ENCODE data around the gene DPH6.

DPH6 gene

GRCh38 chr15:35487417-35487816 is 58.5 kb downstream of the DPH6 start:
- H3K36me3 ChIP-seq (ENCODE audit: insufficient read depth, low read length) = 0 out of 2 replicates have a peak, but pooled peaks cover 3% of the 10 kb centered on the region
- TF ChIP-seq EZH2 (IDR thresholded peaks at IDR 0.05) (no peak), FOXP2 (optimal IDR thresholded peaks at IDR 0.05; ENCODE audit: control extremely low read depth, extremely low read length, insufficient read depth) (no peak), POLR2AphosphoS5 (IDR thresholded peaks at IDR 0.05; ENCODE audit: borderline replicate concordance, low read depth, low read length) (no peak)
- DNase-seq (ENCODE audit: low read depth, low spot score) = no peak
- H3K9me3 ChIP-seq (ENCODE audit: low read depth, low read length) = no peaks in the 10 kb centered on the region; the same call in 1 of the 2 replicates
- H3K27ac ChIP-seq = no peak overlapping the region
- no peak overlapping the region for H3K9ac ChIP-seq (ENCODE audit: insufficient read length)
- H3K4me3 ChIP-seq = no peak overlapping the region

GRCh38 chr15:35486296-35486695 is 59.7 kb downstream of the DPH6 start:
- no peaks in the 10 kb centered on the region; the same call in 1 of the 2 replicates for H3K9me3 ChIP-seq (ENCODE audit: low read depth, low read length)
- TF ChIP-seq EZH2 (IDR thresholded peaks at IDR 0.05) (no peak), POLR2AphosphoS5 (IDR thresholded peaks at IDR 0.05; ENCODE audit: borderline replicate concordance, low read depth, low read length) (no peak), FOXP2 (optimal IDR thresholded peaks at IDR 0.05; ENCODE audit: control extremely low read depth, extremely low read length, insufficient read depth) (no peak)
- no peak for DNase-seq (ENCODE audit: low read depth, low spot score)
- no peak overlapping the region for H3K9ac ChIP-seq (ENCODE audit: insufficient read length)
- H3K4me3 ChIP-seq = no peak overlapping the region
- no peak overlapping the region for H3K27ac ChIP-seq
- 0 out of 2 replicates have a peak, but pooled peaks cover 3% of the 10 kb centered on the region for H3K36me3 ChIP-seq (ENCODE audit: insufficient read depth, low read length)

GRCh38 chr15:35485411-35485810 is 60.6 kb downstream of the DPH6 start:
- Histone ChIP-seq H3K4me3 (no peak overlapping the region), H3K9ac (ENCODE audit: insufficient read length) (no peak overlapping the region), H3K36me3 (ENCODE audit: insufficient read depth, low read length) (0 out of 2 replicates have a peak, but pooled peaks cover 3% of the 10 kb centered on the region), H3K9me3 (ENCODE audit: low read depth, low read length) (no peaks in the 10 kb centered on the region; the same call in 1 of the 2 replicates), H3K27ac (no peak overlapping the region)
- TF ChIP-seq FOXP2 (optimal IDR thresholded peaks at IDR 0.05; ENCODE audit: control extremely low read depth, extremely low read length, insufficient read depth) (no peak), POLR2AphosphoS5 (IDR thresholded peaks at IDR 0.05; ENCODE audit: borderline replicate concordance, low read depth, low read length) (no peak), EZH2 (IDR thresholded peaks at IDR 0.05) (no peak)
- DNase-seq (ENCODE audit: low read depth, low spot score) = no peak

- H3K9me3 ChIP-seq (ENCODE audit: low read depth, low read length) = no peaks in the 10 kb centered on the region; the same call in 1 of the 2 replicates
- TF ChIP-seq POLR2AphosphoS5 (IDR thresholded peaks at IDR 0.05; ENCODE audit: borderline replicate concordance, low read depth, low read length) (no peak), EZH2 (IDR thresholded peaks at IDR 0.05) (no peak), FOXP2 (optimal IDR thresholded peaks at IDR 0.05; ENCODE audit: control extremely low read depth, extremely low read length, insufficient read depth) (no peak)
Measured at GRCh38 chr15:35484231-35484945, 61.6 kb downstream of the DPH6 start.

GRCh38 chr15:35481992-35482391 is 64.0 kb downstream of the DPH6 start:
- Histone ChIP-seq H3K9me3 (ENCODE audit: low read depth, low read length) (no peaks in the 10 kb centered on the region), H3K4me3 (no peak overlapping the region), H3K9ac (ENCODE audit: insufficient read length) (no peak overlapping the region), H3K36me3 (ENCODE audit: insufficient read depth, low read length) (0 out of 2 replicates have a peak, but pooled peaks cover 3% of the 10 kb centered on the region), H3K27ac (no peak overlapping the region)
- TF ChIP-seq POLR2AphosphoS5 (IDR thresholded peaks at IDR 0.05; ENCODE audit: borderline replicate concordance, low read depth, low read length) = no peak
- no peak for TF ChIP-seq EZH2 (IDR thresholded peaks at IDR 0.05)
- TF ChIP-seq FOXP2 (optimal IDR thresholded peaks at IDR 0.05; ENCODE audit: control extremely low read depth, extremely low read length, insufficient read depth) = no peak
- DNase-seq (ENCODE audit: low read depth, low spot score) = no peak

More at GRCh38 chr15:35484231-35484945, 61.6 kb downstream of the DPH6 start:
- no peak overlapping the region for H3K4me3 ChIP-seq
- no peak overlapping the region for H3K27ac ChIP-seq
- DNase-seq (ENCODE audit: low read depth, low spot score) = no peak
- H3K9ac ChIP-seq (ENCODE audit: insufficient read length) = no peak overlapping the region
- 0 out of 2 replicates have a peak, but pooled peaks cover 3% of the 10 kb centered on the region for H3K36me3 ChIP-seq (ENCODE audit: insufficient read depth, low read length)

GRCh38 chr15:35481064-35481463 is 64.9 kb downstream of the DPH6 start:
- Histone ChIP-seq H3K9ac (ENCODE audit: insufficient read length) (no peak overlapping the region), H3K27ac (no peak overlapping the region), H3K36me3 (ENCODE audit: insufficient read depth, low read length) (0 out of 2 replicates have a peak, but pooled peaks cover 3% of the 10 kb centered on the region), H3K9me3 (ENCODE audit: low read depth, low read length) (no peaks in the 10 kb centered on the region), H3K4me3 (no peak overlapping the region)
- DNase-seq (ENCODE audit: low read depth, low spot score) = no peak
- TF ChIP-seq POLR2AphosphoS5 (IDR thresholded peaks at IDR 0.05; ENCODE audit: borderline replicate concordance, low read depth, low read length) (no peak), FOXP2 (optimal IDR thresholded peaks at IDR 0.05; ENCODE audit: control extremely low read depth, extremely low read length, insufficient read depth) (no peak), EZH2 (IDR thresholded peaks at IDR 0.05) (no peak)

GRCh38 chr15:35479423-35479822 is 66.5 kb downstream of the DPH6 start:
- no peaks in the 10 kb centered on the region for H3K9me3 ChIP-seq (ENCODE audit: low read depth, low read length)
- TF ChIP-seq FOXP2 (optimal IDR thresholded peaks at IDR 0.05; ENCODE audit: control extremely low read depth, extremely low read length, insufficient read depth) (no peak), POLR2AphosphoS5 (IDR thresholded peaks at IDR 0.05; ENCODE audit: borderline replicate concordance, low read depth, low read length) (no peak), EZH2 (IDR thresholded peaks at IDR 0.05) (no peak)
- no peak for DNase-seq (ENCODE audit: low read depth, low spot score)
- no peak overlapping the region for H3K4me3 ChIP-seq
- H3K36me3 ChIP-seq (ENCODE audit: insufficient read depth, low read length) = 0 out of 2 replicates have a peak, but pooled peaks cover 3% of the 10 kb centered on the region
- H3K27ac ChIP-seq = no peak overlapping the region
- H3K9ac ChIP-seq (ENCODE audit: insufficient read length) = no peak overlapping the region

GRCh38 chr15:35477312-35478262 is 68.4 kb downstream of the DPH6 start:
- Histone ChIP-seq H3K9me3 (ENCODE audit: low read depth, low read length) (no peaks in the 10 kb centered on the region), H3K27ac (no peak overlapping the region)
- DNase-seq (ENCODE audit: low read depth, low spot score) = no peak

More at GRCh38 chr15:35477312-35478262, 68.4 kb downstream of the DPH6 start:
- TF ChIP-seq FOXP2 (optimal IDR thresholded peaks at IDR 0.05; ENCODE audit: control extremely low read depth, extremely low read length, insufficient read depth) (no peak), EZH2 (IDR thresholded peaks at IDR 0.05) (no peak), POLR2AphosphoS5 (IDR thresholded peaks at IDR 0.05; ENCODE audit: borderline replicate concordance, low read depth, low read length) (no peak)
- Histone ChIP-seq H3K36me3 (ENCODE audit: insufficient read depth, low read length) (no peaks in the 10 kb centered on the region), H3K9ac (ENCODE audit: insufficient read length) (no peak overlapping the region), H3K4me3 (no peak overlapping the region; the same call in 1 of the 2 replicates)
